GM18507 (cell line): Measurements from ENCODE around the gene C1orf167.

Source experiments
- DNase-seq: peaks from one replicate; pipeline ENCODE4 v3.0.0; 2011; ENCODE audit warnings: low read depth; ENCODE audit not compliant: insufficient read length; ENCODE audit errors: extremely low spot score
- FAIRE-seq: peaks from 2 replicates; lab custom pipeline; 2011; peaks lifted over from hg19 to GRCh38; lab: Jason Lieb, UNC

The C1orf167 gene

DNA sequence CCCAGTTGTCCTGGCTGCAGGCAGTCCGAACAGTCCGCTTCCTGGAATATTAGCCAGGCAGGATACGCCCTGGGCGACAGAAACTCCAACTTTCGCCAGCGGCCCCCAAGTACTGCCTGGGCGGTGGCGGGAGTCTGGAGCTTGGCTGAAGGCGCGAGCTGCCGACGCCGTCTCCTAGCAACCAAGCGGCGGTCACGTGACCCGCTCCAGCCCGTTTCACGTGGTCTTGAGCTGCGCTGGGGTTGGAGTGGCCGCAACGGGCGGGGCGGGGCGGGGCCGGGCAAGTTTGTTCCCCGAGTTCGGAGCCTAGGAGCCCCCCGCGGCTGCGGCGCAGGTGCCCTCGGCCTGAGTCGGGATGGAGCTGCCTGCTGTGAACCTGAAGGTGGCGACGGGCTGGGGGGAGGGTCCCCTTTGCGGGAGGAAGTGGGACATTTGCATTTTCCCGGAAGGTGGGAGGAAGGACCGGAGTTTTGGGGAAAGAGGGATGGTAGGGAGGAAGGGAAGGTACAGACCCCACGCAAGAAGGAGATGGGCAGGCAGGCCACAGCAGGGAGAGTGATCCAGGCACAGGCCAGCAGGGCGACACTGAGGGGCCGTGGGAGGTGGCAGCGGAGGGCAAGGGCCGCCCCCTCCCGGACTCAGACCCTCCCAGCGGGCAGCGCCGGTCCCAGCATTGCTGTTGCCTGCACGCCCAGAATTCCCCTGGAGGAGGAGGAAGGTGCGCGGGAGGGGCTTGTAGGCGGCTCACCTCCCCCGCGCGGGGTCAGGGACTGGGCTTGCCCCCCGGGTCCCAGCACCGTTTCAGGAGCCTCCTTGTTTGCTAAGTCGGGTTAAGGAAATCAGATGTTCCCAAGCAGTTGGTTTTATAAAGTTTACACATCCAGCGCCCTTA is 25.9 kb upstream of the C1orf167 start, which contains the start of gene AGTRAP:
Gene AGTRAP, plus strand, starts transcription at position 283 of the 892 bp plus-strand sequence. Its CDS starts 73 bp downstream, at position 356.
- FAIRE-seq (peak; percentile 77), DNase-seq (peak; percentile 75)

DNA sequence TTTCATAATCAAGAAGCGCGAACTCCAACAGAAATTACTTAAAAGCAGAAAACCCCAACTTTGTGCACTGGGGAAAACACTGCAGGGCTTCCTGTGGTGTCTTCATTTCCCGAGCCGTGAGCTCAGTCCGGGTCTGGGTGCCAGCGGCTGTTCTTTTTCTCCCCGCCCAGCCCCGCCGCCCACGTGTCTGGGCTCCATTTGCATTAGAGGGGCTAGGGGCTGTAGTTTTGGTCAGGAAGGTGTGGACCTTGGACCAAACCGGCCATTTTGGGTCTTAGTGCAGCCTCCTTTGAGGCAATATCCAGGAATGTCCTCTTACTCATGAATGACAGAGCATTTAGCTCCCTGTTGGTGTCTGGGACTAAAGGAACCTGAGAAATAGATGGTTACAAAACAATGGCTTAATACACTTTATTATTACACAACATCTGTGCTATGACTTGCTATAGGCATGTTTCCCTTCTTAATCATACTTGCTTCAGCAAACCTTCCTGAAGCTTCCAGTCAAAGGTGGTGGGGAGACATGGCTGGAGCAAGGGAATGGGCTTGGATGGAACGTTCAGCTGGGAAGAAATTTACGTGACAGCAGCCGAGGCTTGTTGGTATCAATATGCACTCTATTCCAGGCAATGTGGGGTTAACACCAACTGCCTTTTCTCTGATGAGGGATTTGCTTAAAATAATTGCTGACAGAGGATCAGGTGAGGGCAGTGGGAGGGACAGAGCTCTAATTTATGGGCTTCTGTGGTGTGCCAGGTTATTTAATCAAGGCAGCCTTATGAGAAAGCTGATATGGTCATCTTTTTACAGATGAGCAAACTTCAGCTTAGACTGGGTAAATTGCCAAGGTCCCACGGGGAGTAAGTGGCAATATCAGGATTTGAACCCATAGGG is 25.0 kb upstream of the C1orf167 start:
- FAIRE-seq, result no peak
- no peak for DNase-seq

DNA sequence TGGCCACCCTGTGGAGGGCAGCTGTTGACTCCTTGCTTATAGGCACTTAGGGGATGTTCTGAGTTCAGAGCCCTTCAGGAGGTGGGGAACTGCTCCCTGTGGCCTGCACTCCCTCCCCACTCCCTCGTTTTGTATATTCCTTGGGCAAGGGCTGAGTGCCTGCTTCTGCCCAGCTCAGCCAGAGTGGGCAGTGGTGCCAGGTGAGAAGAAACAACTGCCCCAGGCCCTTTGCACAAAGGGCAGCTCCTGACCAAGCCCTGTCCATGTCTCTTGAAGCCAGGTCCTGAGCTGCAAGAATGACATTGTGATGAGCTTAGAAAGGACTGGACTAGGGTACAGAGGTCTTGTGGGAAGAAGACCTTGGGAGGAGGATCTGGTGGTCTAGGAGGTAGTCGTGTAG is 23.9 kb upstream of the C1orf167 start:
- FAIRE-seq, result no peak

DNA sequence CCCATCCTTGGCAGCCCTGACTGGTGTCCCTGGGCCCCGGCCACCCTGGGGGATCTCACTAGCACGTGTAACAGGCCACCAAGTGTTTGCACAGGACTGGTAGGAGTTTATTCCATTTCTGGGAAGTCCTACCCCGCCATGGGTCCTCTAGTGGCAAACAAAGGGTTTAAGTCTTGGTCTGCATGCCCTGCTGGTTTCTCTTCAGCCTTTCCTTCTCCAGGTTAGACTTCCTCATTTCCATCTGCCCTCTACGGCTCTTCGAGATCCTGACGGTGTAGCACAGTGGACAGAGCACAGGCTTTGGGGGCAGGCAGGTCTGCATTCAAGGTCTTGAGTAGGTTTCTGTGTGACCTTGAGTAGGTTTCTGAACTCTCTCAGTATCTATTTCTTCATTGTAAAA is 23.2 kb upstream of the C1orf167 start:
- DNase-seq (no peak), FAIRE-seq (no peak)

More for the DNA sequence above, 23.9 kb upstream of the C1orf167 start:
- DNase-seq, result no peak

DNA sequence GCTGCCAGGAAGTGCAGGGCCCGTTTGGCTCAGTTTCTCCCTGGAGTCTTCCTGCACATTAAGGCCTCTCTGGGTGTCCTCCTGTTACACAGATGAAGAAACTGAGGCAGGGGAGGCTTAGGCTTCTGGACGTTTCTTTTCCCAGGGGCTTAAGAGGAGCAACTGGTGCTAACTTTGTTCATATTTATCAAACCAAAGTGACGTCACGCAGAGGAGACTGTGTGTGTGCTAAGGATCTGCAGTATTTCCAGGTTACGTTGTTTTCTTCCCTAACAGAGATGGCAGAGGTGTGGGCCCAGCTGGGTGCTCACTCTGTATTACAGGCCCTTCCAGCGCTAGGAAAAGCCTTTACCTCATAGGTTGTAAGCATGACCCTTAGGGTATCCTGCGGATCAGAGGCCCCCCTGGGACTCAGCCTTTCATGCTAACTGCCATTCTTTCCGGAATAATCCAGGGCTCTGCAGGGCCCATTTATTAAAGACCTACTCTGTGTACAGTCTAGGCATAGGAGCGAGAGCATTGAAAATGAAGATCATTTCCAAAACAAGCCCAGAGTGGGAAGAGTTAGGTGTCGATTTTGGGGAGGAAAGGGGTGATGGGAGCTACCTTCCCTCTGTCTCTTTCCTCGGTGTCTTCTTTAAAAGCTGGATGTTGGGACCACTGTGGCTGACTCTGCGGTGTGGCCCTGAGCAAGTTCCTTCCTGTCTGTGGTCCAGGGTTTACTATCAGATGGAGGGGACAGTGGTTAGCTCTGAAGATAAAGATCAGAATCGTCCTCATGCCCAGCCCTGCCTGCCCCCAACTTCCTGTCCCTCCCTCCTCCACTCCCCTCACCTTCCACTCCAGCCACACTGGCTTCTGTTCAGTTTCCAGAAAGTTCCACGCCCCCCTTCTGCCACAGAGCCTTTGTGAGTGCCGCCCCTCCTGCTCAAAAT is 21.5 kb upstream of the C1orf167 start:
- FAIRE-seq, result peak; percentile 39
- DNase-seq, result no peak

DNA sequence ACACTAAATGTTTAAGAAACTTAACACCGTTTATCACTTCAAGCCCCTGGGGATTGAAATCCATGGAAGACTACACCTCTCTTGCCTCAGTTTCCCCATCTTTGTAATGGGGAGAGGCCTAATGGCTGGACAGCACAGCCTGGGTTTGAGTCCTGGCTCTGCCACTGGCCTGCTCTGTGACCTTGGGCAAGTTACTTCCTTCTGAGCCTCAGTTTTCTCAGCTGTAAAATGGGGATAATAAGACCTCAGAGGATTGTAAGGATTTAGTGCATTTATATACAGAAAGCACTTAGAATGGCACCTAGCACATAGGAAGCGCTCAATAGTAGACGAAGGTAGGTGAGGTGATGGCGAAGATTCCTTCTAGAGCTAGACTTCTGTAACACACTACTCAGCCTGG is 20.5 kb upstream of the C1orf167 start:
- FAIRE-seq (no peak), DNase-seq (no peak)

DNA sequence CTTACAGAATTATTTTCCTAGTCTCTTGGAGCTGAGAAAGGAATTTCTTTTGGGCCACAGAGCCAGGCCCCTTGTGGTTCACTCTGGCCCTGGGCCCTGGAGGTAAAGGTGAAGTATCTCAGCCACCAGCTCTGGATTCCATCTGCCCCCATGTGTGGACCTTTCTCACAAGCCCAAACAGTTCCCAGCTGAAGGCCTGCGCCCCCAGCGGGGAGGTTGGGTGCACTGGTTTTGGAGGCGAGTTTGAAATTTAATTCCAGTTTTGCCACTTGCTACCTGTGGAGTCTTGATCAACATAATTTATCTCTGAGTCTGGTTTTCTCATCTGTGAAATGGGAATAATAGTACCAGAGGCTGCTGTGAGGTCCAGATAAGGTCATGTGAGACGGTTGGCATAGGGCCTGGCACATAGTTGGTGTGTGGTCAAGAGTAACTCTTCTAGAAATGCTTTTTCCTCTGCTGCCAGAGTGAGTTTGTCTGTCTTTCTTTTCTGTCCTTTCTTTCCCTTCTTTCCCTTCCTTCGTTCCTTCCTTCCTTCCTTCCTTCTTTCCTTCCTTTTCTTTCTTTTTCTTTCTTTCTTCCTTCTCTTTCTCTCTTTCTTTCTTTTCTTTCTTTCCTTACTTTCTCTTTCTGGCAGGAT is 20.0 kb upstream of the C1orf167 start:
- FAIRE-seq (no peak), DNase-seq (no peak)

DNA sequence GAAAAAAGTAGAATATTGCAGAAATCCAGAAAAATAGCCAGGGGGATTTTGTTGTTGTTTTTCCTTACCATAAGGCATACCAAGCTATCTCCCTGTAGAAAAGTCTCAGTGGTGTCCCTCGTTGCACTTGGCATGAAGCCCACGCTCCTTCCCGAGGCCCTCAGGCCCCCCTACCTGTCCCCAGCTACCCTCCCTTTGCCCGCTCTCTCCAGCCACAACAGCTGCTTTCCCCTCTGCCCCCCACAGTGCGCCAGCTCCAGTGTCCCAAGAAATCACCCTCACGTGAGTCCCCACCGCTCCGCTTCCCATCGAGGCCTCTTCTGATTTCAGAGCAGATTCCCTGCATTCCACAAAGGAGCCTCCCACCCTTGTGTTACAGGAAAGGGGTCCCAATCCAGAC is 17.7 kb upstream of the C1orf167 start:
- FAIRE-seq (no peak), DNase-seq (no peak)

DNA sequence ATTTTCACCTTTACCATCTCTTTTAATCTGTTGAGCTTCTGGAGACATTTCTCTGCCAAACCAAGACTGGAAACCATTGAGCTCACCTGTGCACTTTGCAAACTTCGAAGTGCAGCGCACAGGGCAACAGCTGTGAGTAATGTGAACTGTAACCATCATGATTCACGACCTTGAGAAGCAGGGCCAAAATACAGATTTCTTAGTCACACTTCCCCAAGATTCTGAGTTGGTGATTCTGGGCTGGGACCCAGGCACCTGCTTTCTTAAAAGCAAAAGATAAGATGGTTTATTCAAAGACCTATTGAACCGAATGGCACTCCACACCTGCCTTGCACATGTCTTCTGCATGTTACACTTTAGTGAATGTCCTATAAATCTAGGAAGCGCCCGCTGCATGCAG is 15.9 kb upstream of the C1orf167 start:
- FAIRE-seq (no peak), DNase-seq (no peak)

DNA sequence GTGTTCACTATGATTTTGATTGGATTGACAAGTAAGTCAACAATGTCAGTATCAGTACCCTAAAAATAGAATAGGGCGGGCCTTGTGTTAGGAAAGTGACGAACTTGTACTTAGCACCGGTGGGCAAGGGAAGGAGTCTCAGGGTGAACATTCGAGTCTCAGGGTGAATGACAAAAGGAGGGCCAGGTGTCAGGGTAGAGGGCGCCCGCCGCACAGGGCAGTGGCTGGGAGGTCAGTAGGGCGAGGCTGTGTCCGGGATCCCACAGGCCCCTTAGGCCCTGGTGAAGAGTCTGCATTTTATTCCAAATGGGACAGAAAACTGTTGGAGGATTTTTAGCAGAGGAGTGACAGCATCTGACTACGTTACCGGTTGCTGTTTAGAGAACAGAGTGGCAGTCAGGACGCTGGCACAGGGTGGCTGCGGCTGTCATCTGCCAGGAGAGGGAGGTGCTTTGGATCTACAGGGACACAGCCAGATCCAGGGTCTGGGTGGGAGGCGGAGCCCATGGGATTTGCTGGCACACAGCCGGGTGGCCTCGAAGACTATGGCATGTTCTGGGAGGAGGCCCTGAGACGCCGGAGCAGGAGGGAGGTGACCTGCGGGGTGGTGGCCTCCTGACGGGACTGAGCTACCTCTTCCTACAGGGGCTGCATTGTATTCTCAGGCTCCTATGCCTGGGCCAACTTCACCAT is 15.1 kb upstream of the C1orf167 start:
- no peak for DNase-seq
- FAIRE-seq, result no peak

DNA sequence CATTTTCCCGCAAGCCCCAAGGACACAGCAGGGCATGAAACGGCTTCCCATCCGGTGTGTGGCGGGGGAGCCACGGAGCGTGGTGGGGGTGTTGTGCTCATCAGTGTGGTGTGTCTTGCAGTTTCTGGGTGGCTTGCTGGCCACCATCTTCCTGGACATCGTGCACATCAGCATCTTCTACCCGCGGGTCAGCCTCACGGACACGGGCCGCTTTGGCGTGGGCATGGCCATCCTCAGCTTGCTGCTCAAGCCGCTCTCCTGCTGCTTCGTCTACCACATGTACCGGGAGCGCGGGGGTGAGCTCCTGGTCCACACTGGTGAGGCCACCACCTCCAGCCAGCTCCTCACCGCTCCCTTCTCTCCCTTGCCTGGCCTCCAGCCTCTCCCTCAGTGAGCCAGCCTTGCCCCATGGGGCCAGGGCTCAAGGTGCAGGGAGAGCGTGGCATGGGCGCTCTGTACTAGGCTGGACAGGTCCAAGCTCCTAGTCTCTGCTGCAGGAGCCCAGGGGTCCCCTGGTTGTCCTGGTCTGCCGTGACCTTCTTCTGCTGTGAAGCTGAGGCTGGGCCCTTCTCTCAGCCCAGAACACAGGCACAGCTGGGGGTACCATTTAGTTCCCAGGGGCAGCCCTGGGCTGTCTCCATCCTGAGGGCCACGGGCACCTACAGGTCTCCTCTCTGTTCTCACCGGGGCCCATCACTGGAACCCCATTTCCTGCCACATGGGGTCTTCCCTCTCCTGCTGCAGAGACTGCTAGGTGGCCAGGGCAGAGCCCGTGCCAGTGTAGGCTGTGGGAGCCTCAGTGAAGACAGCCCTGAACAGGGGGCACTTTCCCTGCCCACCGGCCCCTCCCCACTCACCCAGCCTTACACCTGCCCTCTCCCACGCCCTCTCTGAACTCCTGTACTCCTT is 13.4 kb upstream of the C1orf167 start:
- DNase-seq (no peak), FAIRE-seq (no peak)

DNA sequence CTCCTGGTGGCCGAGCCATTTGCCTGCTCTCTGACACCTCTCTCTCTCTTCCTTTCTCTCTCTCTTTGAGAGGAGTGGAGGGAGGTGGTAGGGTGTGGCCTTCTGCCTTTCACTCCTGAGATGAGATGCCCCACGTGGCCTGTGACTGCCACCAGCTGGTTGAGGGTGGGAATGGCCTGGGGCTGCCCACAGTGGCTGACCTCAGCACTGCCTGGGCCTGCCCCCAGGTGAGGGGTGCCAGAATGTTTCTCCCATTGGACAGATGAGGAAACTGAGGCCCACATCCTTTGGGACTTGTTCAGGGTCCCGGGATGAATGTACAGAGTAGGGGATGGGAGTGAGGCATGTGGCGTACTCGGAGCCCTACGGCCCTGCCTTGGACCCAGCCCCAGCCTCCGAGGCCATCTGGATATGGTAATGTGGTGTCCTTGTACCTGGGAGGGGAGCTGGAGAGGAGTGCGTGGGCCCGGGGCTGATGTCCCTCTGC is 12.7 kb upstream of the C1orf167 start:
- peak; percentile 73 for DNase-seq
- FAIRE-seq, result peak; percentile 85

DNA sequence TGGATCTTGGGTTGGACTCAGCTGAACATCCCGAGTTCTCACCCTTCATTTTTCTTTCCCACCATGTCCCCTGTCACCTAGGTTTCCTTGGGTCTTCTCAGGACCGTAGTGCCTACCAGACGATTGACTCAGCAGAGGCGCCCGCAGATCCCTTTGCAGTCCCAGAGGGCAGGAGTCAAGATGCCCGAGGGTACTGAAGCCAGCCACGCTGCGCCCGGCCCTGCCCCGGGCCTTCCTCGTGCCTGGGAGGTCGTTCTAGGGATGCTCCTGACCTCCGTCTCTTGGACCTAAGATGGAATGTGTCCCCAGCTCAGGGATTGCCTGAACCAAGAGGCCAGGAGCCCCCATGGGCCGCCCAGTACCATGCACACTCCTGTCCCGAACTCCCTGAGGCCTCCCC is 12.0 kb upstream of the C1orf167 start:
- FAIRE-seq (no peak), DNase-seq (no peak)

DNA sequence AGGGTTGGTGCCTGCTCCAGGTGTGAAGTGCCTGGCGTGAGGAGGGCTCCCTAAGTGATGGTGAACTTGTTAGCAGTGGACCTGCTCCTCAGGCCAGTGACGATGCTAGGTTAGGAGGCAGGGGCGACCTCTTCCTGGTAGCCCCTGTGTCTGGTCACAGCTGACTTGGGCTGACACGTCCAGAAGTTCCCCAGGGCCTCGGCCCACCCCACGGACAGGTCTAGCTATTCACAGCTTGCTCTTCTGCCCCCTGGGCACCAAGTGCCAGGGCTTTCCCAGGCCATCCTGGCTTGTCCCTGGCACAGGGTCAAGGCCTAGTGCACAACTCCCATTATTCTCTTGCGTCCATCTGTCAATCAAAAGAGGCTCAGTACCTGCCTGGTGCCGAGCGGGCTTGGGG is 10.9 kb upstream of the C1orf167 start:
- no peak for FAIRE-seq
- no peak for DNase-seq

DNA sequence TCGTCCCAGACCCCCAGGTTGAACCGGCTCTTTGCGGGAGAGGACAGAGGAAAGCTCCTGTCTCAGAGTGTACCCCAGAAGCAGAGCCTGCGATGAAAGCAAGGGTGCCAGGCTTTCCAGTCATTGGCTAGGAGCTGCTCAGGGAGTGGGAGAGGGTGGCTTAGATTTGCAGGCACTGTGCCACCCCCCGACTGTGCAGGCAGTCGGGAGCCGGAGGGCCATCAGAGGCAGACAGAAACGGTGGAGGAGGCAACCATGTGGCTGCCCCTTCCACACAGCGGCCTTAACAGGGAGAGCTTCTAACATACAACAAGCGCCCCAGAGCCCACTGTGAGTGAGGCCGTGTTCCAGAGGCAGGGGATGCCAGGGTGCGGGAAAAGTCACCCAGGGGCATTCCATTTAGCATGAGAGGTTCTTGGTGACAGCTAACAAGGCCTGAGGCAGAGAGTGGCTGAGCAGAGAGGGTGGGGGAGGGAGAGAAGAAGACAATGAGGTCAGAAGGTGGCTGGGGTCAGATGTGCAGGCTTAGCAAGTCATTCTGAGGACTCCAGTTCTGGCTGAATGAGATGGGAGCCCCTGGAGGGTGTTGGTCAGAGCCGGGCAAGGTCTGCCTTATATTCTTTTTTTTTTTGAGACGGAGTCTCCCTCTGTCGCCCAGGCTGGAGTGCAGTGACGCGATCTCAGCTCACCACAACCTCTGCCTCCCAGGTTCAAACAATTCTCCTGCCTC is 9.5 kb upstream of the C1orf167 start:
- FAIRE-seq, result no peak

DNA sequence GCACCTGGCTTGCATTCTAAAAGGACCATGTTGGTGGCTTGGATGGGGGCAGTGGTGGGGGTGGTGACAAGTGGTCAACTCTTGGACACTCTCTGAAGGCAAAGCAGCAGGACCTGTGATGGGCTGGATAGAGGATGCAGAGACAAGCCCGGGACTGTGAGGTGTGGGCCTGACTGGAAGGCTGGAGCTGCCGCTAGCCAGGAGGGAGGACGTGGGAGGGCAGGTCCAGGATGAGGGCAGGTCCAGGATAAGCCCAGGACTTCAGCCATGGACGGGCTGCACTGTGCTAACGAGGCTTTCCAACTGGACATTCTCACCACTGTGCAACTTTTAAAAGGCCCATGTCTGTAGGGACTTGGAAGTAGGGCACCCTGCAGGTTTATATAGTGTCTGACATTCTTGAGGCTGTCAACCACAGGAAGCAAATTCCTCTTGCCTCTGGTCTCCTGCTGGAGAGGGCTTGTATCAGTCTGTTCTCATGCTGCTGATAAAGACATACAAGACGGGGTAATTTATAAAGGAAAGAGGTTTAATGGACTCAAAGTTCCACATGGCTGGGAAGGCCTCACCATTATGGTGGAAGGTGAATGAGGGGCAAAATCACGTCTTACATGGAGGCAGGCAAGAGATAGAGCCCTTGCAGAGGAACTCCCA is 8.3 kb upstream of the C1orf167 start:
- no peak for FAIRE-seq
- no peak for DNase-seq

More for the DNA sequence above, 9.5 kb upstream of the C1orf167 start:
- DNase-seq, result no peak
